HG03039 (cell line): ENCODE results near the gene EFNA2.

Experiments used
- ATAC-seq: cut with Tn5 transposase; IDR thresholded peaks from one replicate; pipeline ENCODE4 v1.9.1; 2021; ENCODE audit warnings: mild to moderate bottlenecking, moderate library complexity; ENCODE audit not compliant: unreplicated experiment

EFNA2 gene

GRCh38 chr19:1271528-1272422 is 13.9 kb upstream of the EFNA2 start:
- ATAC-seq, result no peak

DNA sequence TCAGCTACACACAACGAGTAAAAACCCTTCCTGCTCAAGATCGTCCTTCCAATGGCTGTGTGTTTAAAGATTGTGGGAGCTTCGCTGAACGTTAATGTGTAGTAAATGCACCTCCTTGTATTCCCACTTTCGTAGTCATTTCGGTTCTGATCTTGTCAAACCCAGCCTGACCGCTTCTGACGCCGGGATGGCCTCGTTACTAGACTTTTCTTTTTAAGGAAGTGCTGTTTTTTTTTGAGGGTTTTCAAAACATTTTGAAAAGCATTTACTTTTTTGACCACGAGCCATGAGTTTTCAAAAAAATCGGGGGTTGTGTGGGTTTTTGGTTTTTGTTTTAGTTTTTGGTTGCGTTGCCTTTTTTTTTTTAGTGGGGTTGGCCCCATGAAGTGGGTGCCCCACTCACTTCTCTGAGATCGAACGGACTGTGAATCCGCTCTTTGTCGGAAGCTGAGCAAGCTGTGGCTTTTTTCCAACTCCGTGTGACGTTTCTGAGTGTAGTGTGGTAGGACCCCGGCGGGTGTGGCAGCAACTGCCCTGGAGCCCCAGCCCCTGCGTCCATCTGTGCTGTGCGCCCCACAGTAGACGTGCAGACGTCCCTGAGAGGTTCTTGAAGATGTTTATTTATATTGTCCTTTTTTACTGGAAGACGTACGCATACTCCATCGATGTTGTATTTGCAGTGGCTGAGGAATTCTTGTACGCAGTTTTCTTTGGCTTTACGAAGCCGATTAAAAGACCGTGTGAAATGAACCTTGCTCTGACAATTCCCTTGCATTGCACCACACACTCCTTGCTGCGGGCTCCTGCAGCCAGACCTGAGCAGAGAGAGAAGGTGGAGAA is 13.0 kb upstream of the EFNA2 start:
- no peak for ATAC-seq

GRCh38 chr19:1273263-1274041 is 12.2 kb upstream of the EFNA2 start:
- no peak for ATAC-seq

DNA sequence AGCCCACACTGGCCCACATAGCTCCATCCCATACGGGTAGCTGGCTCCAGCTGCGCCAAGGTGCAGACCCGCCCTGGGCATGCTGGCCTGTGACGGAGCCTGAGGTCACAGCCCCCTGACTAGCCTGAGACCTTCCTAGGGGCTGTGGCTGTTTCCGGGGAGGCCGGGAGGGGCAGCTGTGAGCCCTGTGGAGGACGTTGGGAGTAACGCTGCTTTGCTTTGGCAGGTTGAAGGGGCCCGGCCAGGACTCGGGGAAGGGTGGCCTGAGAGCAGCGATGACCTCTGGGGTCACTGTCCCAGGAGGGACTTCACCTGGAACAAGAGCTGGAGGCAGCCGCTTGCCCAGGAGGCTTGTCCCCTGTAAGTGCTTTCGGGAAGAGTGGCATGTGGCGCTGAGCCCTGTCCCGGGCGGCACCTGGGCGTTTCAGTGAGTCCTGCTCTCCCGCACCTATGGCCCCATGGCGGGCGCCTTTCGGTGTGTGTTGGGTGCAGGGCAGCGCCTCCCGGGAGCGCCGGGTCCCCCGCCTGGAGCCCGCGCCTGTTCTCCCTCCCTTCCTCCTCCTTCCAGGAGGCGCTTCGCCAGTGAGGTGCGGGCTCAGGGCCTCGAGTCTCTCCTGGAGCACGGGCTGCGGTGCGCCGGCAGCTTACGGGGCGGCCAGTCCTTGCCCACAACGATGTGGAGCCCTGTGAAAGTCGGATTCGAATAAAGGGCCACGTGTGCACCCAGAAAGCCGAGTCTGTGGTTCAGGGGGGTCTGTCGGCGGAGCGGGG is 11.4 kb upstream of the EFNA2 start:
- ATAC-seq, result no peak

- ATAC-seq, result no peak
Measured at GRCh38 chr19:1274852-1275259, 10.8 kb upstream of the EFNA2 start.

GRCh38 chr19:1275260-1275975 is 10.3 kb upstream of the EFNA2 start, which contains the start of gene FAM174C:
Gene FAM174C, plus strand, starts transcription at chr19:1275530. Its CDS starts 20 bp downstream, at chr19:1275550.
- peak; percentile 66 for ATAC-seq

GRCh38 chr19:1275976-1276627 is 9.6 kb upstream of the EFNA2 start:
- ATAC-seq, result no peak

GRCh38 chr19:1276628-1277022 is 9.0 kb upstream of the EFNA2 start:
- ATAC-seq, result no peak

- ATAC-seq, result no peak
Measured at GRCh38 chr19:1277061-1277460, 8.6 kb upstream of the EFNA2 start.

DNA sequence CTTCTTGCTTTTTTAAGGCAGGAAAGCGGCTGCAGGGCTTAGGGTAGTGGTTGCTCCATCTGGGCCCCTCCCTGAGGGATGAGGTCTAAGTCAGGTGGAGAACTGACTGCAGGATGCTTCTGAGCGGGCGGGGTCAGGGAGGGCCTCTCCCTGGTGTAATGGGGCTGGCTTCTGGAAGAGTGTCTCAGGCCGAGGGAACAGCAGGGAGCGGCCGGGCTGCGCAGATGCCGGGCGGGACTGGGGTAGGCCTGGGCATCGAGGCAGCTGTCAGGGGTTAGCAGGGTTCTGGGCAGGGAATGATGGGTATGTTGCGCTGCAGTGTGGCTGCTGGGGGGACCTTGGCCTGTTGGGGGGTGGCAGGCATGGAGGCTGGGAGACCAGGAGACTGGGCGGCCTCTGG is 7.6 kb upstream of the EFNA2 start:
- ATAC-seq, result no peak

DNA sequence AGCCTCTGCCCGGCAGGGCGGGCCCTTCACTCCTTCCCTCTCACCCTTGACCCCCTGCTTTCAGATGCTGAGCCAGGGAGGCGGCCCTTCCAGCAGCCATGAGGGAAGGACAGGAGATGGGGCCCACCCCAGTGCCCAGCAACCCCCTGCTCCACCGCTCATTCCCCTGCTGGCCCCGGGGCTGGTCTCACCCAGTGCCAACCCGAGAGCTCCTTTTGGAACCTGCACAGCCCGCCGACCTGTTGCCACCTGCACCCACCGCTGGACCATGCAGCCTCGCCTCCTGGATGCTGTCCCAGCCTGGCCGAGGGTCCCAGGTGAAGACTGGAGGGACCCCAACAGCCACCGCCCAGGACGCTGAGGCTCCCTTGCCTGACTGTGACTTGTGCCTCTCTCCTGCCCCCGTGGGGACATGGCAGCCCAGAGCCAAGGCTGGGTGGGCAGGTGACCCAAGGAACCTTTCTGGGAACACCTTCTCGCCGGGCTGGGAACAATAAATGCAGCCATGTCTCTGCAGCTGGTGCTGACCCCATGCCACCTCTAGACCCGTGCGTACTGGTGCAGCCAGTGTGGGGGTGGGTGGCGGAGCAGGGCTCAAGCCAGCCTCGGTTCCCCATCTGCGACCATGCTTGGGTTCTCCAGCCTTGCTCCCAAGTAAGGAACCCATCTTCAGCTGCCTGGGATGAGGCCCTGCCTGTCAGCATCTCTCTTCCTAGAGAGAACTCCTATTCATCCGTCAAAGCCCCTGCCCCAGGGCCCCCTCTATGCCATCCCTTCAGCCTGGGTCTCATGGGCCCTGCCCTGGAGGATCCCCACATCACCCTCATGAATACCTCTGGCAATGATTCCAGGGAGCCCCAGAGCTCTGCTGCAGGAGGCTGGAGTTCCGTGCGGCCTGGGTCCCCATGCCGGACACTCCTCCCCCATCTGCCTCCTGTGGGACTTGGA is 6.7 kb upstream of the EFNA2 start:
- ATAC-seq, result no peak

- ATAC-seq, result no peak
Measured at GRCh38 chr19:1279782-1280341, 5.8 kb upstream of the EFNA2 start.

- ATAC-seq, result no peak
Measured at GRCh38 chr19:1280636-1281568, 4.8 kb upstream of the EFNA2 start.

DNA sequence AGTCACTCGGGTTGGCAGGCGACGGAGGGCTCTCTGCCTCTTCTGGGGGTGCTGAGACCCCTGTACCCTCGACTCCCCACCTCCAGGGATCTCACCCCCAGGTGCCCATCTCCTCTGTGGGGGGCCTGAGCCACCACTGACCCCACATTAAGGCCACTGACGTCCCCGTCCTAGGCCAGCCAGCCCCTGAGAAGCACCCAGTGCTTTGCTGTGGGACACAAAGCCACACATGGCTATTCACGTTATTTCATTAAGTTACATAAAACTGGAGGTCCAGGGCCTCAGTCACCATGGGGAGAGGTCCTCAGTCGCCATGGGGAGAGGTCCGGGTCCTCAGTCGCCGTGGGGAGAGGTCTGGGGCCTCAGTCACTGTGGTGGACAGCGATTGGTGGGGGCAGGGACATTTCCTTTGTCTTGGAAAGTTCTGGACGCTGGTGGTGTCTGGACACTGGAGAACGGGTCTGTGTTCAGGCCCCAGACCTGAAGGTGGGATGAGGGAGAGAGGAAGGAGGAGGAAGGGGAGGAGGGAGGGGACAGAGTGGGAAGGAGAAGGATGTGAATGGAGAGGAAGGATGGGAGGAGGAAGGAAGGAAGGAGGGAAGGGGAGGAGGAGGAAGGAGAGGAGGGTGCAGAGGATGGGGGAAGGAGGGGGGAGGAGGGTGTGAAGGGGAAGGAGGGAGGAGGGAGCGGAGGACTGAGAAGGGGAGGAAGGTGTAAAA is 3.9 kb upstream of the EFNA2 start:
- ATAC-seq, result no peak

DNA sequence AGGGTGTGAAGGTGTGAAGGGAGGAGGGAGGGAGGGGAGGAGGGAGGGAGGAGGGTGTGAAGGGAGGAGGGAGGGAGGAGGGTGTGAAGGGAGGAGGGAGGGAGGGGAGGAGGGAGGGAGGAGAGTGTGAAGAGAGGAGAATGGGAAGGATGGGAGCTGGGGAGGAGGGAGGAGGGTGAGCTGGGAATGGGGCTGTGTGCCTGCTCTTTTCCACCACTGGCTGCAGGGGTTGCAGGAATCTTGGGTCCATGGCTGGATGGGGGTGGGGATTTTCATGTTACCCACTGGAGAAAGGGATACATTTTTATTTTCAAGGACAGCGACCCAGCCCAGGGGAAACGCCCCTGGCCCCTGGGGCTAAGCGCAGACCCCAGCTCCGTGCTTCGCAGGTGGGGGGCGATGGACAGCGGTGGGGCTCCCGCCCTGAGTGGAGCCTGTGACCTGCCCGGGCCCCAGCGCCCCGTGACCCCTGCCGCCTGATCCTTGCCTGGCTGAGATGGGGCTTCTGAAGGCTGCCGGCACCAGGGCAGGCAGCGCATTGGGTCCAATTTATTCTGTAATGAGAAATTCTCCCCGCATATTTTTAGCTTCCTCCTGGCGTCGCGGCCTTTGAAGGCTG is 3.0 kb upstream of the EFNA2 start:
- no peak for ATAC-seq
